HG03039 (cell line): Measurements from ENCODE around the gene DENND2D.

Experiments used
- ATAC-seq: cut with Tn5 transposase; IDR thresholded peaks from one replicate; pipeline ENCODE4 v1.9.1; 2021; ENCODE audit warnings: mild to moderate bottlenecking, moderate library complexity; ENCODE audit not compliant: unreplicated experiment

DENND2D gene

GRCh38 chr1:111141245-111142220 is 58.9 kb downstream of the DENND2D start:
- ATAC-seq = no peak

DNA sequence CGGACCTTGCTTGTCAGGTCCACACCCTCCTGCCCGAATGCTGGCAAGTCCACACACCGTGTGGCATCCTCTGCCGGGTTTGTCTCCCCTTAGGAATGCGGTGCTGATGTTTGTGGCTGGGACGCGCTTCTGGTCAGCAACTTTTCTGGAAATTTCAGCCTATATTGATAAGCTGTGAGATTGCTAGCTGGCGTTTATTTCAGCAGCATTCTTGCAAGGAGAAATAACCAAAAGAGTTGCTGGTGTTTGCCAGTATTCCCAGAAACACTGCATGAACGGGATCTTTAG is 59.8 kb downstream of the DENND2D start:
- no peak for ATAC-seq

GRCh38 chr1:111139956-111140679 is 60.3 kb downstream of the DENND2D start, which contains the start of the genes CEPT1 and DRAM2:
Gene CEPT1 (plus strand): TSS chr1:111140223. CDS start chr1:111147715, 7,492 bp downstream.
Gene DRAM2 (minus strand): TSS chr1:111140093. CDS start chr1:111131554, 8,539 bp downstream.
- ATAC-seq = peak; percentile 49

- ATAC-seq = peak; percentile 35
Measured at GRCh38 chr1:111139324-111139955, 61.0 kb downstream of the DENND2D start.
